ENCODE measurements around the gene FIBCD1.

FIBCD1 gene

GRCh38 chr9:130934702-130935647, 4.1 kb downstream of the FIBCD1 start:
- Histone ChIP-seq H3K27me3 (ENCODE audit: insufficient read depth, low read depth) (peaks cover 89% of the 10 kb centered on the region), H3K9ac (no peak overlapping the region), H3K4me2 (no peak overlapping the region), H3K79me2 (ENCODE audit: insufficient read depth, low read depth) (no peaks in the 10 kb centered on the region), H2AFZ (ENCODE audit: low read depth) (no peak overlapping the region), H3K36me3 (ENCODE audit: insufficient read depth) (no peaks in the 10 kb centered on the region), H4K20me1 (ENCODE audit: insufficient read depth) (no peaks in the 10 kb centered on the region), H3K4me3 (IDR thresholded peaks at IDR 0.05; ENCODE audit: insufficient read depth, low read depth, low read length) (no peak overlapping the region), H3K27ac (no peak overlapping the region), H3K4me1 (ENCODE audit: low read depth, poor library complexity, severe bottlenecking) (peaks cover 5% of the 10 kb centered on the region)
- no peak for TF ChIP-seq CTCF (conservative IDR thresholded peaks at IDR 0.05; ENCODE audit: low read depth, low read length)

GRCh38 chr9:130934246-130934645, 4.8 kb downstream of the FIBCD1 start:
- Histone ChIP-seq H3K4me1 (ENCODE audit: low read depth, poor library complexity, severe bottlenecking) (peaks cover 5% of the 10 kb centered on the region), H3K4me2 (no peak overlapping the region), H3K27me3 (ENCODE audit: insufficient read depth, low read depth) (peaks cover 89% of the 10 kb centered on the region), H3K79me2 (ENCODE audit: insufficient read depth, low read depth) (no peaks in the 10 kb centered on the region), H3K9ac (no peak overlapping the region), H3K36me3 (ENCODE audit: insufficient read depth) (no peaks in the 10 kb centered on the region), H2AFZ (ENCODE audit: low read depth) (no peak overlapping the region), H4K20me1 (ENCODE audit: insufficient read depth) (no peaks in the 10 kb centered on the region), H3K27ac (no peak overlapping the region), H3K4me3 (IDR thresholded peaks at IDR 0.05; ENCODE audit: insufficient read depth, low read depth, low read length) (no peak overlapping the region)
- TF ChIP-seq CTCF (conservative IDR thresholded peaks at IDR 0.05; ENCODE audit: low read depth, low read length) = no peak

- Histone ChIP-seq H4K20me1 (ENCODE audit: insufficient read depth) (no peaks in the 10 kb centered on the region), H3K4me1 (ENCODE audit: low read depth, poor library complexity, severe bottlenecking) (peaks cover 5% of the 10 kb centered on the region), H3K27ac (no peak overlapping the region), H3K4me2 (no peak overlapping the region), H3K9ac (no peak overlapping the region), H3K27me3 (ENCODE audit: insufficient read depth, low read depth) (peaks cover 92% of the 10 kb centered on the region), H3K36me3 (ENCODE audit: insufficient read depth) (no peaks in the 10 kb centered on the region), H2AFZ (ENCODE audit: low read depth) (no peak overlapping the region), H3K4me3 (IDR thresholded peaks at IDR 0.05; ENCODE audit: insufficient read depth, low read depth, low read length) (no peak overlapping the region), H3K79me2 (ENCODE audit: insufficient read depth, low read depth) (no peaks in the 10 kb centered on the region)
- TF ChIP-seq CTCF (conservative IDR thresholded peaks at IDR 0.05; ENCODE audit: low read depth, low read length) = no peak
Observed at GRCh38 chr9:130933114-130934046, 5.7 kb downstream of the FIBCD1 start.

- no peaks in the 10 kb centered on the region for H3K79me2 ChIP-seq (ENCODE audit: insufficient read depth, low read depth)
- H3K9ac ChIP-seq = no peak overlapping the region
- H3K4me3 ChIP-seq (IDR thresholded peaks at IDR 0.05; ENCODE audit: insufficient read depth, low read depth, low read length) = no peak overlapping the region
- no peak overlapping the region for H3K27ac ChIP-seq
- H2AFZ ChIP-seq (ENCODE audit: low read depth) = no peak overlapping the region
- H3K4me2 ChIP-seq = no peak overlapping the region
- H3K27me3 ChIP-seq (ENCODE audit: insufficient read depth, low read depth) = peaks cover 95% of the 10 kb centered on the region
- H3K4me1 ChIP-seq (ENCODE audit: low read depth, poor library complexity, severe bottlenecking) = peaks cover 5% of the 10 kb centered on the region
- no peaks in the 10 kb centered on the region for H3K36me3 ChIP-seq (ENCODE audit: insufficient read depth)
- no peaks in the 10 kb centered on the region for H4K20me1 ChIP-seq (ENCODE audit: insufficient read depth)
- TF ChIP-seq CTCF (conservative IDR thresholded peaks at IDR 0.05; ENCODE audit: low read depth, low read length) = no peak
Observed at GRCh38 chr9:130932255-130933079, 6.6 kb downstream of the FIBCD1 start.
